HK-2 (cell line): Measurements from ENCODE around the gene MLST8.
"Not testable (repeated sequence)": the region's sequence is repeated elsewhere in the genome, so short reads cannot be mapped to it uniquely, and the experiment has no call there.

Experiments
- DNase-seq: peaks from one replicate; pipeline ENCODE4 v3.0.0-alpha.2; 2018; ENCODE audit not compliant: unreplicated experiment

The MLST8 gene

GRCh38 chr16:2231016-2231931 lies 26.0 kb downstream of the MLST8 start:
- no peak for DNase-seq

- no peak for DNase-seq
Measured at GRCh38 chr16:2232094-2232990, 27.1 kb downstream of the MLST8 start.

DNA sequence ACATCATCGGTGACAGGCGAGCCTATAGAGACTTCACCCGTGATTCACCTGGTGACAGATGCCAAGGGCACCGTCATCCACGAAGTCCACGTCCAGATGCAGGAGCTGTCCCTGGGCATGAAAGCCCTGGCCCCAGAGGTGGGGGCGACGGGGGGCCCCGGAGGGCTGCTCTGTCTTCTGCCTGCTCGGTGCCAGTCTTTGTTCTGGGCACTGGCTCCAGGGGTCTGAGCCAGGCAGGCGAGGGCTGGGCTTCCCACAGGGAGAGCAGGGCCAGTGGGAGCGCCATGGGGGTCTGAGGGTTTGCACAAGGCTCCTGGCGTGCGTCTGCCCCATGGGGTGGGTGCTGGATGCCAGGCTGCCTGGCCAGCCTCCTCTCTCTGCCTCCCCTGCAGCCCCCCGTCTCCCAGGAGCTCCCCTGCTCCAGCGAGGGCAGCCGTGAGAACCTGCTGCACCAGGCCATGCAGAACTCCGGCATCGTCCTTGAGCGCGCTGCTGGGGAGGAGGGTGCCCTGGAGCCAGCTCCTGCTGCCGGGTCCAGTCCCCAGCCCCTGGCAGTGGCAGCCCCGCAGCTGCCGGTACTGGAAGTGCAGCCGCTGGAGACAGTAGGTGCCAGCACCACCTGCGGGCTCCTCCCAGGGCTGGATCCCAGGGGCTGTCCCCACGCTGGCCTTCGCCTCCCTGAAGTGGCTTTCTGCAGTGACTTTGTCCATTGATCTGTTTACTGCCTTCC lies 28.0 kb downstream of the MLST8 start:
- no peak for DNase-seq

DNA sequence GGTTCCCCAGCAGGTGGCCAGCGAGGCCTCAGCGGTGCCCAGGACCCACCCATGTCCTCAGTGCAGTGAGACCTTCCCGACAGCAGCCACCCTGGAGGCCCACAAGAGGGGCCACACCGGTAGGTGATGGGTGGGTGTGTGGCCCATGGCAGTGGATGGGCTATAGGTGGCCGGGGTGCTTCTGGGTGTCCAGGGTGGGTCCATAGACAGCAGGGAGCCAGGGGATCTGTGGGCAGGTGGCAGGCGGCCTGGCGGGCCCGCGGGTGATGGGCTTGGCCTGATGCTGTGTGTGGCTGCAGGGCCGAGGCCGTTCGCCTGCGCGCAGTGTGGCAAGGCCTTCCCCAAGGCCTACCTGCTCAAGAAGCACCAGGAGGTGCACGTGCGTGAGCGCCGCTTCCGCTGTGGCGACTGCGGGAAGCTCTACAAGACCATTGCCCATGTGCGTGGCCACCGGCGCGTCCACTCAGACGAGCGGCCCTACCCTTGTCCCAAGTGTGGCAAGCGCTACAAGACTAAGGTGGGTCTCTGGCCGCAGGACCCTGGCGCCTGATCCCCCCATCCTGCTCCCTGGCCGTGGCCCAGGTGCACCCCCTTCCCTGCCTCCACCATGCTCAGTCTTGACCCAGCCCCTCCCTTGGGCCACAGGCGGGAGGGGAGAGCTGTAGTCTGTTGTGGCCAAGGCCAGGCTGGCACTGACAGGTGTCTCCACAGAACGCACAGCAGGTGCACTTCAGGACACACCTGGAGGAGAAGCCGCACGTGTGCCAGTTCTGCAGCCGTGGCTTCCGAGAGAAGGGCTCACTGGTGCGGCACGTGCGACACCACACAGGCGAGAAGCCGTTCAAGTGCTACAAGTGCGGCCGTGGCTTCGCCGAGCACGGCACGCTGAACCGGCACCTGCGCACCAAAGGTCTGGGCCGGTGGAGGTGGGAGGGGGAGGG lies 28.9 kb downstream of the MLST8 start:
- no peak for DNase-seq

GRCh38 chr16:2234813-2235170 lies 29.5 kb downstream of the MLST8 start:
- DNase-seq, result no peak

- no peak for DNase-seq
Measured at GRCh38 chr16:2235234-2235651, 30.0 kb downstream of the MLST8 start.

DNA sequence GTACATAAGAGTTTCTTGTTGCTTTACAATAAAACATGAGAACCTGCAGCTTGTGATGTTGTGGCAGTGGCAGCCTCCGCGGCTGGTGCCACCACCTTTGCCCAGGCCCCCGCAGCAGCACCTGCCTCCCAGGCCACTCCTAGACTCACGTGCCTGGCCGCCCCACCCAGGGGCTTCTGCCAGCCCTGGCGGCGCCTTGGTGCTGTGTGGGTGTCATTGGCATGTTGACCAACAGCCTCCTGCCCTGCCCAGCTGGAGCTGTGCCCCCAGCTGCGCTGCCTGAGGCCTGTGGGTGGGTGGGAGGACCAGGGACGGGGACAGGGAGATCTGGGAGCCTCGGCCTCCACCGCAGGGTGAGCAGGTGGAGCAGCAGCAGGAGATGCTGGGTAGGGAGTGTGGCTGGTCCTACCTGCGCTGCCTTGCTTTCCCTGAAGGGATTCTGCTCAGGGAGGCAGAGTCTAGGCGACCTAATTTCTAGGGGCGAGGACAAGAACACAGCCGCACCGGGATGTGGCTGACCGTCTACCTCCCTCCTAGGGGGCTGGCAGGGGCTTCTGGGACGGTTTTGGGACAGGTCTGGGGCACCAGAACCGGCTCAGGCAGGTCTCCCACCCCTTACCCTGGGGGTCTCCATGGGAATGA lies 30.6 kb downstream of the MLST8 start:
- DNase-seq, result no peak

GRCh38 chr16:2236337-2237101 lies 31.3 kb downstream of the MLST8 start, which contains the start of gene DNASE1L2:
Gene DNASE1L2, plus strand, starts transcription at chr16:2236444. Its CDS starts 373 bp downstream, at chr16:2236817.
- no peak for DNase-seq

DNA sequence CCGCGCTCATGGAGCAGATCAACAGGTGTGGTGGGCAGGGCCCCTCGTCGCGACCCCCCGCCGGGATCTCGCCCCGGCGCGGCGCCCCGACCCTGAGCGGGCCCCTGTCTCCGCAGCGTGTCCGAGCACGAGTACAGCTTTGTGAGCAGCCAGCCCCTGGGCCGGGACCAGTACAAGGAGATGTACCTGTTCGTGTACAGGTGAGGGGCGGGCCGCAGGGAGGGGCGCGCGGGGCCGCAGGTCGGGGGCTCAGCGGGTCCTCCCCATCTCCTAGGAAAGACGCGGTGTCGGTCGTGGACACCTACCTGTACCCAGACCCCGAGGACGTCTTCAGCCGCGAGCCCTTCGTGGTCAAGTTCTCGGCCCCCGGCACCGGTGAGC lies 31.8 kb downstream of the MLST8 start:
- no peak for DNase-seq

DNA sequence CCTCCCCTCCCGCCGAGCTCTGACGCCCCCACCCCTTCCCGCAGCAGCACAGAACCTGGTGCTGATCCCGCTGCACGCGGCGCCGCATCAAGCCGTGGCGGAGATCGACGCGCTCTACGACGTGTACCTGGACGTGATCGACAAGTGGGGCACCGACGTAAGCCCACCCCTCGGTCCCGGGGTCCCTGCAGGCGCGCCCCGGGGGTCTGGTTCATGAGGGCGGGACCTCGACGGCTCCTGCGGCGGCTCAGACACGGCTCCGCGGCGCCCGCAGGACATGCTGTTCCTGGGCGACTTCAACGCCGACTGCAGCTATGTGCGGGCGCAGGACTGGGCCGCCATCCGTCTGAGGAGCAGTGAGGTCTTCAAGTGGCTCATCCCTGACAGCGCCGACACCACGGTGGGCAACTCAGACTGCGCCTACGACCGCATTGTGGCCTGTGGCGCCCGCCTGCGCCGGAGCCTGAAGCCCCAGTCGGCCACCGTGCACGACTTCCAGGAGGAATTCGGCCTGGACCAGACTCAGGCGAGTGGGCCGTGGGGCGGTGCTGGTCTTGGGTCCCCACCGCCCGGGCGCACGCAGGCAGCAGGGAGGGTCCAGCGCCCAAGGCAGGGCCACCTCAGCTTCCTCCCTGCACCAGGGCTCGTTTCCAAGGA lies 32.4 kb downstream of the MLST8 start:
- no peak for DNase-seq

GRCh38 chr16:2238150-2238837 lies 33.0 kb downstream of the MLST8 start:
- DNase-seq, result no peak

DNA sequence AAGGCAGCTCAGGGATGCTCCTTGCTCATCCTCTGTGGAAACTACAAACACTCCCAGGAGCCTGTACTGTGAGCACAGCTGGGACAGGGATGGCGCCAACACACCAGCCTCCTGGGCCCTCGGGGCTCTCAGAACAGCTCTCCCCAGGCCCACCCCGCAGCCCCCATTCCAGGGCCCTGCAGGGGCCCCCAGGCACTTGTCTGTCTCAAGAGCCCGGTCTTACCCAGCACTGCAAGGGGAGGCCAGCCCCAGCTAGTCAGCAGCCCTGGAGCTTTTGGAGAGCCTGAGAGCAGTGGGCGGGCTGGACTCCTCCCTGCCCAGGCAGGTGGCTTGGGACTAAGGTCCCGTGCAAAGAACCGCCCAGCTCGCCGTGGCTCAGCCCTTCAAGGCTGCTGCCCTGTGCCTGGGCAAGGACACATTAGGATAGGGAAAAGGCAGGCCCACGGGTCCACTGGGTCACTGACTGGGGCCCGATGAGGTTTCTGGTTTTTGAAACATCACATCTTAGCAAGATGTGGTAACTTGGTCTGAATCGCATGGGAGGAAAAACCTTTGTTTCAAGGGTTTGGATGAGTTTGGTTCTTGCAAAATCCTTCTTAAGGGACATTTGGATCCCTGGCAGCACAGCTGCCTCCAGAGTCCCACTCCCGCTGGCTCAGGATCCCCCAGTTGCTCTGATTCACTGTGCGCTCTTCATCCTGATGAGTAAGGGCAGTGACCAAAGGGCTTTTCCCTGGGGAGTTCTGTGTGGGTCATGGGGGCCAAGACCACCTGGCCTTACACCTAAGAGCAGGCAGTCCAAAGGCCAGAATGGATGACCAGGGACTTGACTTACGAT lies 33.8 kb downstream of the MLST8 start:
- DNase-seq, result no peak

DNA sequence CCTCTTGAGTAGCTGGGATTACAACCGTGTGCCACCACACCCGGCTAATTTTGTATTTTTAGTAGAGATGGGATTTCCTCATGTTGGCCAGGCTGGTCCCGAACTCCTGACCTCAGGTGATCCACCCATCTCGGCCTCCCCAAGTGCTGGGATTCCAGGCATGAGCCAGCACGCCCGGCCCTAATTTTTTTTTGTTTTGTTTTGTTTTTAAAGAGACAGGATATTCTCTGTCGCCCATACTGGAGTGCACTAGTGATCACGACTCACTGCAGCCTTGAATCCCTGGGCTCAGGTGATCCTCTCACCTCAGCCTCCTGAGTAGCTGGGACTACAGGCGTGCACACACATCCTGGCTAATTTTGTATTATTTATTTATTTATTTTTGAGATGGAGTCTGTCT lies 35.1 kb downstream of the MLST8 start:
- DNase-seq, result not testable (repeated sequence)

GRCh38 chr16:2242598-2242997 lies 37.3 kb downstream of the MLST8 start:
- DNase-seq, result no peak

- DNase-seq, result no peak
Measured at GRCh38 chr16:2243031-2243528, 37.8 kb downstream of the MLST8 start.

GRCh38 chr16:2243781-2244180 lies 38.5 kb downstream of the MLST8 start:
- DNase-seq, result no peak

DNA sequence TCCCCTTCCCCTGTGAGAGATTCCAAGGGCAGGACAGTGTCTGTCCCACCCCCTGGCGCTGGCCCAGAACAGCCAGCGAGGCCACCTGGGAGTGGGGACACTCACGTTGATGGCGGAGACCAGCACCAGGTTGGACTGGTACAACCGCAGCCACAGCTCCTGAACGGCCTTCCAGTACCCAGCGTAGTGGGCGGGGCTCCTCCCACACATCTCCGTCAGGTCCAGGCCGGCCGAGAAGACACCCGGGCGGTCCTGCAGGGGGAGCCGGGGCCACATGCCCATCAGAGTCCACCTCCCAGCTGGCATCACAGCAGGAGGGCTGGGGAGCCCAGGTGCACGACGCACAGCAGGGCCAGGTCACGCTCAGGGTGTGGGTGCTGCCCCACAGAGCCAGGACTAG lies 39.0 kb downstream of the MLST8 start:
- DNase-seq, result no peak
